CD14-positive monocyte (primary cell): ENCODE data around the gene CSF1R. TPM values are rescaled to one million over a fixed set of nuclear protein-coding genes. Genes with fewer than 3 reads are reported as not detected.
"Not testable (repeated sequence)": the region's sequence is repeated elsewhere in the genome, so short reads cannot be mapped to it uniquely, and the experiment has no call there.

Source experiments
- DNase-seq, 3 donors: peaks; one replicate each; pipeline ENCODE4 v3.0.0-alpha.2; 2011 to 2022
- H2AFZ ChIP-seq: 2 replicates; pipeline ENCODE4 v1.6.0; 2012; ENCODE audit warnings: mild to moderate bottlenecking, low read depth, low read length, inconsistent platforms; ENCODE audit not compliant: insufficient read depth, poor library complexity, severe bottlenecking
- H3K27ac ChIP-seq, 2 donors: 1 replicate in 1 of 2; 2 replicates in 1 of 2; pipeline ENCODE4 v1.5.1; 2012 to 2013; ENCODE audit warnings: low read length in 2 of 2, control low read depth in 1 of 2, inconsistent platforms in 1 of 2, low read depth in 1 of 2, mild to moderate bottlenecking in 1 of 2
- H3K27me3 ChIP-seq, 2 donors: one replicate each; pipeline versions ENCODE4 v1.6.0 to v1.6.1; 2011 to 2013; ENCODE audit warnings: low read length in 2 of 2; ENCODE audit not compliant: control insufficient read depth in 2 of 2, insufficient read depth in 2 of 2
- H3K36me3 ChIP-seq, 2 donors: replicated peaks in 1 of 2; 1 replicate in 1 of 2; 2 replicates in 1 of 2; pipeline versions ENCODE4 v1.5.1 to v1.6.1; 2012 to 2013; ENCODE audit warnings: low read length in 2 of 2, control low read depth in 1 of 2, inconsistent platforms in 1 of 2, mild to moderate bottlenecking in 1 of 2; ENCODE audit not compliant: insufficient read depth in 2 of 2, control insufficient read depth in 1 of 2
- H3K4me1 ChIP-seq, 2 donors: 1 replicate in 1 of 2; 2 replicates in 1 of 2; pipeline versions ENCODE4 v1.5.1 to v1.6.1; 2012 to 2013; ENCODE audit warnings: low read length in 2 of 2, control low read depth in 1 of 2, inconsistent platforms in 1 of 2, mild to moderate bottlenecking in 1 of 2, moderate library complexity in 1 of 2; ENCODE audit not compliant: insufficient read depth in 2 of 2, control insufficient read depth in 1 of 2
- H3K4me2 ChIP-seq: replicated peaks from 2 replicates; pipeline ENCODE3; 2012; ENCODE audit warnings: low read length, moderate library complexity, mild to moderate bottlenecking; ENCODE audit not compliant: poor library complexity, severe bottlenecking; ENCODE audit errors: extremely low read depth
- H3K4me3 ChIP-seq, 3 experiments: fragments of 200-600 bp in 1 of 3; sonication (generic) in 1 of 3; replicated peaks in 1 of 3; 1 replicate in 2 of 3; 2 replicates in 1 of 3; pipeline ENCODE4 v1.5.1; 2011 to 2013; ENCODE audit warnings: low read length in 3 of 3, mild to moderate bottlenecking in 3 of 3, control low read depth in 2 of 3, low read depth in 2 of 3, inconsistent platforms in 1 of 3, moderate library complexity in 1 of 3
- H3K79me2 ChIP-seq: 2 replicates; pipeline ENCODE4 v1.6.0; 2012; ENCODE audit warnings: mild to moderate bottlenecking, control low read depth, inconsistent platforms, low read length, moderate library complexity; ENCODE audit not compliant: insufficient read depth
- H3K9ac ChIP-seq: 2 replicates; pipeline ENCODE4 v1.6.0; 2017; ENCODE audit warnings: low read length, mild to moderate bottlenecking; ENCODE audit not compliant: insufficient read depth, poor library complexity, severe bottlenecking
- H3K9me3 ChIP-seq, 2 donors: replicated peaks in 1 of 2; 1 replicate in 1 of 2; 2 replicates in 1 of 2; pipeline versions ENCODE4 v1.5.1 to v1.6.1; 2012 to 2013; ENCODE audit warnings: low read length in 2 of 2, control low read depth in 1 of 2; ENCODE audit not compliant: control insufficient read depth in 1 of 2, insufficient read depth in 1 of 2
- H4K20me1 ChIP-seq: 2 replicates; pipeline ENCODE4 v1.6.0; 2012; ENCODE audit warnings: mild to moderate bottlenecking, low read length, control low read depth, moderate library complexity; ENCODE audit not compliant: insufficient read depth
- H3K27ac Mint-ChIP-seq, 7 donors: one replicate each; pipeline ENCODE4 v1.8.0; 2020; ENCODE audit warnings: mild to moderate bottlenecking in 7 of 7, mixed read lengths in 7 of 7, moderate library complexity in 6 of 7, inconsistent platforms in 2 of 7
- H3K27me3 Mint-ChIP-seq, 3 donors: one replicate each; pipeline ENCODE4 v1.8.0; 2021 to 2022; ENCODE audit warnings: low read depth in 3 of 3, mild to moderate bottlenecking in 3 of 3, mixed read lengths in 3 of 3, moderate library complexity in 3 of 3, inconsistent platforms in 1 of 3
- H3K36me3 Mint-ChIP-seq, 2 donors: one replicate each; pipeline ENCODE4 v1.8.0; 2020; ENCODE audit warnings: mixed read lengths in 2 of 2, inconsistent platforms in 1 of 2, mild to moderate bottlenecking in 1 of 2
- H3K4me1 Mint-ChIP-seq: one replicate; pipeline ENCODE4 v1.8.0; 2020; ENCODE audit warnings: mild to moderate bottlenecking, mixed read lengths
- H3K4me3 Mint-ChIP-seq, 2 donors: one replicate each; pipeline ENCODE4 v1.8.0; 2020; ENCODE audit warnings: mild to moderate bottlenecking in 2 of 2, mixed read lengths in 2 of 2, moderate library complexity in 1 of 2
- H3K9me3 Mint-ChIP-seq, 7 donors: one replicate each; pipeline ENCODE4 v1.8.0; 2020 to 2022; ENCODE audit warnings: mixed read lengths in 7 of 7, mild to moderate bottlenecking in 6 of 7, moderate library complexity in 6 of 7, inconsistent platforms in 2 of 7
- WGBS: methylation state at CpG from one replicate; pipeline ENCODE4 v1.1.5; 2013; ENCODE audit warnings: missing lambda C conversion rate; ENCODE audit not compliant: insufficient coverage; 5-methylcytosine and 5-hydroxymethylcytosine counted together
- intact Hi-C, 2 donors: fragments of 100-400 bp; cut with micrococcal nuclease; formaldehyde crosslinking; loops; one replicate each; pipeline versions ENCODE4 v1.15.0 to v1.15.1; 2023
- polyA plus RNA-seq, 3 donors: library from polyadenylated mRNA; depleted of rRNA in 1 of 3; unstranded in 2 of 3; stranded (reverse) in 1 of 3; fragments of 300-500 nt in 2 of 3; fragments of >200 nt in 1 of 3; fragmentation: Illumina TruSeq in 2 of 3; gene quantifications; 1 replicate in 2 of 3; 2 replicates in 1 of 3; pipeline ENCODE4 v1.2.3, GENCODE V29; 2012 to 2021
- TF ChIP-seq, protein P1 (sequence below): fragments of 200-600 bp; IDR thresholded peaks from one replicate; pipeline ENCODE4 v1.8.0; 2022; ENCODE audit warnings: antibody characterized with exemption, mild to moderate bottlenecking

Gene CSF1R
- polyA plus RNA-seq, 3 donors: 180 to 332 (median 242) TPM

DNA sequence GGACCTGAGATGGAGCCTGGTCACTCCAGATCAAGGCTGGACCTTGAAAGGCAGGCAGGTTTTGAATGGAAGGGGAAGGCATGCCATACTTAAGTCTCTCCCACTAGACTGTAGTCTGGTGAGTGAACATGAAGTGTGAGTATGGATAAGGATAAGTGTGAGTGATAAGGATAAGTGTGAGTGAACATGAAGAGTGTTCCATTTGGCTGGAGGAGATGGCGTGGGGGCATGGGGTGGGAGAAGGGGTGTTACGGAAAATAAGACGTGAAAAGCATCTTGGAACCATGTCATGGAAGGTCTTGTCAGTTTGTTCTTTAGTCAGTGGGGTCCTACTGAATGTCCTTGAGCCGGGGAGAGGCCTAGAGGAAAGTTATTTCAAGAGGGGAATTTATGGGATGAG lies 53.0 kb downstream of the CSF1R start:
- Histone ChIP-seq H3K4me2 (no peak overlapping the region), H3K9me3 (no peaks in the 10 kb centered on the region), H3K79me2 (no peaks in the 10 kb centered on the region), H2AFZ (no peak overlapping the region), H3K9ac (no peak overlapping the region), H3K4me3 (no peak overlapping the region), H4K20me1 (no peaks in the 10 kb centered on the region), H3K27me3 (no peaks in the 10 kb centered on the region), H3K4me1 (no peaks in the 10 kb centered on the region), H3K36me3 (peaks cover 94 to 98% of the 10 kb centered on the region in 2 donors), H3K27ac (no peak overlapping the region)
- H3K36me3 Mint-ChIP-seq: peaks cover 86 to 97% of the 10 kb centered on the region in 2 donors
- DNase-seq: no peak
- no peak overlapping the region for H3K4me3 Mint-ChIP-seq
- no peaks in the 10 kb centered on the region for H3K9me3 Mint-ChIP-seq
- H3K4me1 Mint-ChIP-seq: peaks cover 3% of the 10 kb centered on the region
- no peaks in the 10 kb centered on the region for H3K27me3 Mint-ChIP-seq
- intact Hi-C loops: no loop called here
- TF ChIP-seq, protein P1, sequence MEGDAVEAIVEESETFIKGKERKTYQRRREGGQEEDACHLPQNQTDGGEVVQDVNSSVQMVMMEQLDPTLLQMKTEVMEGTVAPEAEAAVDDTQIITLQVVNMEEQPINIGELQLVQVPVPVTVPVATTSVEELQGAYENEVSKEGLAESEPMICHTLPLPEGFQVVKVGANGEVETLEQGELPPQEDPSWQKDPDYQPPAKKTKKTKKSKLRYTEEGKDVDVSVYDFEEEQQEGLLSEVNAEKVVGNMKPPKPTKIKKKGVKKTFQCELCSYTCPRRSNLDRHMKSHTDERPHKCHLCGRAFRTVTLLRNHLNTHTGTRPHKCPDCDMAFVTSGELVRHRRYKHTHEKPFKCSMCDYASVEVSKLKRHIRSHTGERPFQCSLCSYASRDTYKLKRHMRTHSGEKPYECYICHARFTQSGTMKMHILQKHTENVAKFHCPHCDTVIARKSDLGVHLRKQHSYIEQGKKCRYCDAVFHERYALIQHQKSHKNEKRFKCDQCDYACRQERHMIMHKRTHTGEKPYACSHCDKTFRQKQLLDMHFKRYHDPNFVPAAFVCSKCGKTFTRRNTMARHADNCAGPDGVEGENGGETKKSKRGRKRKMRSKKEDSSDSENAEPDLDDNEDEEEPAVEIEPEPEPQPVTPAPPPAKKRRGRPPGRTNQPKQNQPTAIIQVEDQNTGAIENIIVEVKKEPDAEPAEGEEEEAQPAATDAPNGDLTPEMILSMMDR: no peak
- 97% methylated on average over 3 of the region's 4 CpGs for WGBS
- H3K27ac Mint-ChIP-seq: peak overlapping the region in 2 of 7 donors; percentile 9 to 23

DNA sequence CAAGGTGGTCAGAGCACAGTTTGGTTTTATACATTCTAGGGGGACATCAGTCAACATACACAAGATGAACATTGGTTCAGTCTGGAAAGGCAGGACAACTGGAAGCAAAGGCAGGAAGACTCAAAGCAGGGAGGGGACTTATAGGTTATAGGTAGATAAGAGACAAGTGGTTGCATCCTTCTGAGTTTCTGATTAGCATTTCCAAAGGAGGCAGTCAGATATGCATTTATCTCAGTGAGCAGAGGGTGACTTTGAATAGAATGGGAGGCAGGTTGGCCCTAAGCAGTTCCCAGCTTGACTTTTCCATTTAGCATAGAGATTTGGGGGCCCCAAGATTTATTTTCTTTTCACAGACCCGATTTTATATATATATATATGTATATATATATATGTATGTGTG lies 58.3 kb downstream of the CSF1R start:
- H3K27me3 ChIP-seq, H3K27ac ChIP-seq, DNase-seq, H3K79me2 ChIP-seq, H3K9ac ChIP-seq, H3K4me2 ChIP-seq, H3K4me1 ChIP-seq, H2AFZ ChIP-seq, H3K9me3 Mint-ChIP-seq, H4K20me1 ChIP-seq, H3K4me3 Mint-ChIP-seq, H3K4me1 Mint-ChIP-seq, H3K4me3 ChIP-seq, H3K9me3 ChIP-seq, H3K27me3 Mint-ChIP-seq, intact Hi-C loops: not testable (repeated sequence)
- no CpG with 5 or more reads among the region's 1 CpG for WGBS
- H3K36me3 ChIP-seq: peaks cover 92 to 97% of the 10 kb centered on the region in 2 donors
- peaks cover 81 to 91% of the 10 kb centered on the region in 2 donors for H3K36me3 Mint-ChIP-seq
- H3K27ac Mint-ChIP-seq: peak overlapping the region in 3 of 7 donors; percentile 0 to 59 (median 42)
